ENCODE results near the gene SYNE2. TPM values are rescaled to one million over a fixed set of nuclear protein-coding genes. Genes with fewer than 3 reads are reported as not detected.

Gene SYNE2
- total RNA-seq, 2 experiments from 2014 or later = 150 to 212 TPM

DNA sequence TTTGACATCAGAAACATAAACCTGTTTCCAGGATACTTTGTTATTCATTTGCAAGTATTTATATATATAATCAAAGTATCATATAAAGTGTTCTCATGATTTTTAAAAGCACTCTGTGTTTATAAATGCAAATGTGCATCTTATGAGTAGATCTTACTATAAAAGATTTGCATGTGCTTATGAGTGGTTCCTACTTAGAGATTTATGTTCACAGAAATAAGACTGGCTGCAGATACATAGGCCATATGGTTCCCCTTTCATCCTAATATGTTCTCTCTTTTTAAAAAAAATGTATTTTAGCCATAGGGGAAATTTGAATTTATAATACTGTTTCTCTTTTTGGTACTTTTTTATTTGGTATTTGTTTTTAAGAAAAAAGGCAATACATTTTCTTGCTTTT lies 267.2 kb downstream of the SYNE2 start:
- POLR2A ChIA-PET = interaction anchor here (1.2 kb wide), 1 partner anchor 10 kb away, joined by 3 read pairs; no protein-coding TSS in a partner anchor
- H3K4me3 ChIP-seq (ENCODE audit: low read depth, low read length, poor library complexity, severe bottlenecking) = no peak overlapping the region
- H3K4me1 ChIP-seq (ENCODE audit: insufficient read depth, low read length, poor library complexity, severe bottlenecking) = no peaks in the 10 kb centered on the region
- no peaks in the 10 kb centered on the region for H3K79me2 ChIP-seq (ENCODE audit: insufficient read depth, low read depth, low read length)
- intact Hi-C loops (cut with micrococcal nuclease; ENCODE audit: unreplicated experiment) = loop anchor here (10.0 kb wide), 1 partner anchor 325 kb away; no protein-coding TSS in a partner anchor
- H3K9me2 ChIP-seq (ENCODE audit: insufficient read depth, low read length) = no peaks in the 10 kb centered on the region
- BruUV-seq (replicated peaks) = no TSS peak
- no peak overlapping the region for H2AFZ ChIP-seq (ENCODE audit: low read length)
- CTCF ChIA-PET (ENCODE audit: unreplicated experiment) = no interaction called here
- DNase-seq (ENCODE audit: low spot score) = no peak
- H3K4me2 ChIP-seq (ENCODE audit: low read length) = no peak overlapping the region
- no peak overlapping the region for H3K27ac ChIP-seq (ENCODE audit: low read depth, low read length, poor library complexity, severe bottlenecking)
- H4K20me1 ChIP-seq (ENCODE audit: insufficient read depth, low read length) = no peaks in the 10 kb centered on the region
- peaks cover 73% of the 10 kb centered on the region for H3K36me3 ChIP-seq (ENCODE audit: insufficient read depth, low read length)
- no peak for TF ChIP-seq EZH2phosphoT487 (IDR thresholded peaks at IDR 0.05; ENCODE audit: borderline replicate concordance, low read depth, low read length)
- TF ChIP-seq, protein P1, sequence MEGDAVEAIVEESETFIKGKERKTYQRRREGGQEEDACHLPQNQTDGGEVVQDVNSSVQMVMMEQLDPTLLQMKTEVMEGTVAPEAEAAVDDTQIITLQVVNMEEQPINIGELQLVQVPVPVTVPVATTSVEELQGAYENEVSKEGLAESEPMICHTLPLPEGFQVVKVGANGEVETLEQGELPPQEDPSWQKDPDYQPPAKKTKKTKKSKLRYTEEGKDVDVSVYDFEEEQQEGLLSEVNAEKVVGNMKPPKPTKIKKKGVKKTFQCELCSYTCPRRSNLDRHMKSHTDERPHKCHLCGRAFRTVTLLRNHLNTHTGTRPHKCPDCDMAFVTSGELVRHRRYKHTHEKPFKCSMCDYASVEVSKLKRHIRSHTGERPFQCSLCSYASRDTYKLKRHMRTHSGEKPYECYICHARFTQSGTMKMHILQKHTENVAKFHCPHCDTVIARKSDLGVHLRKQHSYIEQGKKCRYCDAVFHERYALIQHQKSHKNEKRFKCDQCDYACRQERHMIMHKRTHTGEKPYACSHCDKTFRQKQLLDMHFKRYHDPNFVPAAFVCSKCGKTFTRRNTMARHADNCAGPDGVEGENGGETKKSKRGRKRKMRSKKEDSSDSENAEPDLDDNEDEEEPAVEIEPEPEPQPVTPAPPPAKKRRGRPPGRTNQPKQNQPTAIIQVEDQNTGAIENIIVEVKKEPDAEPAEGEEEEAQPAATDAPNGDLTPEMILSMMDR (conservative IDR thresholded peaks at IDR 0.05; ENCODE audit: low read length) = no peak
- H3K9me3 ChIP-seq (ENCODE audit: low read length) = no peaks in the 10 kb centered on the region

DNA sequence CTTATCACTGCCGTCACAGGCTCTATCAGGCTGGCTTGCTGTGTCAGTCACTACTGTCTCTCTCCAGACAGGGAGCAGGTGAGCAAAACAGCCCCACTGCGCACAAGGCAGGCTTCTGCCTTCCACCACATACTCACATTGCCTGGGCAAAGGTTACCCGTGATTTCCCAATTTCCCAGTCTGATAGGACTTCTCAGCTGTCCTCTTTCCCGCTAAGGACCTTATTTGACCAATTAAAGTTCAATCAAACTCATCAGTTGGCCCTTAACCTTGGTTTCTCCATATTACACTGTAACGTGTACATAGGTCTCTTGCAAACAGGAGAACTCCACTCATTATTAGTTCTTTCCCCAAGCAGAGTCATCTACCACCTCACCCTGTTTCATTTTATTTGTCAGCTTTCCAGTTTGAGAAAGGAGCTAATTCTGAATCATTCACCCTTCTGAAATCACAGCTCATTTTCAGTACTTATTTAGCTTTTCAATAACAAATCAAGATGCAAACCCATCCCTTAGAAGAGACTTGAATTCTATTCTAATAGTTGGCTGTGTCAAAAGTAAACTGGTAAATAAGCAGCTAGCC lies 270.5 kb downstream of the SYNE2 start:
- intact Hi-C loops (cut with micrococcal nuclease; ENCODE audit: unreplicated experiment) = no loop called here
- DNase-seq (ENCODE audit: low spot score) = no peak

GRCh38 chr14:64125270-64125669 lies 272.5 kb downstream of the SYNE2 start:
- Histone ChIP-seq H3K79me2 (ENCODE audit: insufficient read depth, low read depth, low read length) (no peaks in the 10 kb centered on the region), H3K36me3 (ENCODE audit: insufficient read depth, low read length) (peaks cover 92% of the 10 kb centered on the region), H2AFZ (ENCODE audit: low read length) (no peak overlapping the region), H4K20me1 (ENCODE audit: insufficient read depth, low read length) (no peaks in the 10 kb centered on the region), H3K27ac (ENCODE audit: low read depth, low read length, poor library complexity, severe bottlenecking) (no peak overlapping the region), H3K4me1 (ENCODE audit: insufficient read depth, low read length, poor library complexity, severe bottlenecking) (no peaks in the 10 kb centered on the region), H3K9me3 (ENCODE audit: low read length) (no peaks in the 10 kb centered on the region), H3K4me3 (ENCODE audit: low read depth, low read length, poor library complexity, severe bottlenecking) (no peak overlapping the region), H3K4me2 (ENCODE audit: low read length) (no peak overlapping the region), H3K9me2 (ENCODE audit: insufficient read depth, low read length) (no peaks in the 10 kb centered on the region)
- TF ChIP-seq, protein P1 (conservative IDR thresholded peaks at IDR 0.05; ENCODE audit: low read length) = no peak
- no peak for TF ChIP-seq EZH2phosphoT487 (IDR thresholded peaks at IDR 0.05; ENCODE audit: borderline replicate concordance, low read depth, low read length)
- ChIA-PET POLR2A (interaction anchor here (0.6 kb wide), 1 partner anchor 11 kb away, joined by 4 read pairs; no protein-coding TSS in a partner anchor), CTCF (ENCODE audit: unreplicated experiment) (no interaction called here)
- BruUV-seq (replicated peaks) = no TSS peak
- intact Hi-C loops (cut with micrococcal nuclease; ENCODE audit: unreplicated experiment) = no loop called here
- no peak for DNase-seq (ENCODE audit: low spot score)

More for the DNA sequence above, 270.5 kb downstream of the SYNE2 start:
- TF ChIP-seq, protein P1 (conservative IDR thresholded peaks at IDR 0.05; ENCODE audit: low read length) = no peak
- no peak for TF ChIP-seq EZH2phosphoT487 (IDR thresholded peaks at IDR 0.05; ENCODE audit: borderline replicate concordance, low read depth, low read length)
- Histone ChIP-seq H3K79me2 (ENCODE audit: insufficient read depth, low read depth, low read length) (no peaks in the 10 kb centered on the region), H3K4me2 (ENCODE audit: low read length) (no peak overlapping the region), H4K20me1 (ENCODE audit: insufficient read depth, low read length) (no peaks in the 10 kb centered on the region), H2AFZ (ENCODE audit: low read length) (no peak overlapping the region), H3K4me1 (ENCODE audit: insufficient read depth, low read length, poor library complexity, severe bottlenecking) (no peaks in the 10 kb centered on the region), H3K9me2 (ENCODE audit: insufficient read depth, low read length) (no peaks in the 10 kb centered on the region), H3K4me3 (ENCODE audit: low read depth, low read length, poor library complexity, severe bottlenecking) (no peak overlapping the region), H3K27ac (ENCODE audit: low read depth, low read length, poor library complexity, severe bottlenecking) (no peak overlapping the region), H3K9me3 (ENCODE audit: low read length) (no peaks in the 10 kb centered on the region), H3K36me3 (ENCODE audit: insufficient read depth, low read length) (peaks cover 91% of the 10 kb centered on the region)
- POLR2A ChIA-PET = interaction anchor here (0.7 to 0.9 kb wide), 2 partner anchors 15 to 442 kb away, joined by 3 to 4 read pairs; no protein-coding TSS in a partner anchor
- no TSS peak for BruUV-seq (replicated peaks)
- CTCF ChIA-PET (ENCODE audit: unreplicated experiment) = no interaction called here
